Measurements from ENCODE around the gene KDM2A.

DNA sequence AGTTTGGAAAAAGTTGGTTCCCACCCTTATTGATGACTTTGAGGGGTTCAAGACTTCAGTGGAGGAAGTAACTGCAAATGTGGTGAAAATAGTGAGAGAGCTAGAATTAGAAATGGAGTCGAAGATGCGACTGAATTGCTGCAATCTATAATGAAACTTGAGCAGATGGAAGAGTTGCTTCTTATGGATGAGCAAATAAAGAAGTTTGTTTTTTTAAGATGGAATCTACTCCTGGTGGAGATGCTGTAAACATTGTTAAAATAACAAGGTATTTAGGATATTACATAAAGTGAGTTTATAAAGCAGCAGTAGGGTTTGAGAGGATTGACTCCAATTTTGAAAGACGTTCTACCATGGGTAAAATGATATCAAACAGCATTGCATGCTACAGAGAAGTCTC is 83.0 kb downstream of the KDM2A start:
- TF ChIP-seq, protein P1, sequence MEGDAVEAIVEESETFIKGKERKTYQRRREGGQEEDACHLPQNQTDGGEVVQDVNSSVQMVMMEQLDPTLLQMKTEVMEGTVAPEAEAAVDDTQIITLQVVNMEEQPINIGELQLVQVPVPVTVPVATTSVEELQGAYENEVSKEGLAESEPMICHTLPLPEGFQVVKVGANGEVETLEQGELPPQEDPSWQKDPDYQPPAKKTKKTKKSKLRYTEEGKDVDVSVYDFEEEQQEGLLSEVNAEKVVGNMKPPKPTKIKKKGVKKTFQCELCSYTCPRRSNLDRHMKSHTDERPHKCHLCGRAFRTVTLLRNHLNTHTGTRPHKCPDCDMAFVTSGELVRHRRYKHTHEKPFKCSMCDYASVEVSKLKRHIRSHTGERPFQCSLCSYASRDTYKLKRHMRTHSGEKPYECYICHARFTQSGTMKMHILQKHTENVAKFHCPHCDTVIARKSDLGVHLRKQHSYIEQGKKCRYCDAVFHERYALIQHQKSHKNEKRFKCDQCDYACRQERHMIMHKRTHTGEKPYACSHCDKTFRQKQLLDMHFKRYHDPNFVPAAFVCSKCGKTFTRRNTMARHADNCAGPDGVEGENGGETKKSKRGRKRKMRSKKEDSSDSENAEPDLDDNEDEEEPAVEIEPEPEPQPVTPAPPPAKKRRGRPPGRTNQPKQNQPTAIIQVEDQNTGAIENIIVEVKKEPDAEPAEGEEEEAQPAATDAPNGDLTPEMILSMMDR (IDR thresholded peaks at IDR 0.05): no peak
- no peak for TF ChIP-seq POLR2A (IDR thresholded peaks at IDR 0.05)
